ENCODE data around the gene WDR82.

WDR82 gene

GRCh38 chr3:52218454-52218853 lies 60.0 kb downstream of the WDR82 start:
- no peak for DNase-seq (ENCODE audit: low read depth)
- no peak for TF ChIP-seq CTCF (IDR thresholded peaks at IDR 0.05; ENCODE audit: low read length, missing control alignments)
- no peak overlapping the region for H3K4me3 ChIP-seq (replicated peaks; ENCODE audit: low read depth, low read length)

DNA sequence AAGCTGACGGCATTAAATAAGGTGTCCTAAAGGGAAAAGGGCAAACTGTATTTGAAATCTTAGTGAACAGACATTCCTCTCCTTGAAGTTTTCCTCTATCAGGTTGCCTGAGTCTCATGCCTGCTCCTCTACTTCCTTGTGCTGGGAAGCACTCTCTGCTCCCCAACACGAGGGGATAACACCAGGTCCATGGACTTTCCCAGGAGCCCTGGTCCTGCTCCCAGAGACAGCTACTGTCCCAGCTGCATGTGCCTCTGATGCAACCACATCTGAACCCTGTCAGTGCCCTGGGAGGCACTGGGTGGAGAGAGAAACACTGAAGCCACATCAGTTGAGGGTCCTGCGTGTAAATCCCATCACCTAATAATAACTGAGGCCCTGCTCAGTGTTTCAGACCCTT lies 60.4 kb downstream of the WDR82 start:
- no peak for TF ChIP-seq CTCF (IDR thresholded peaks at IDR 0.05; ENCODE audit: low read length, missing control alignments)
- no peak for DNase-seq (ENCODE audit: low read depth)
- H3K4me3 ChIP-seq (replicated peaks; ENCODE audit: low read depth, low read length), result no peak overlapping the region

GRCh38 chr3:52217409-52217805 lies 61.0 kb downstream of the WDR82 start:
- H3K4me3 ChIP-seq (replicated peaks; ENCODE audit: low read depth, low read length), result no peak overlapping the region
- TF ChIP-seq CTCF (IDR thresholded peaks at IDR 0.05; ENCODE audit: low read length, missing control alignments), result no peak
- no peak for DNase-seq (ENCODE audit: low read depth)

GRCh38 chr3:52216585-52217408 lies 61.7 kb downstream of the WDR82 start:
- TF ChIP-seq CTCF (IDR thresholded peaks at IDR 0.05; ENCODE audit: low read length, missing control alignments), result no peak
- peak overlapping the region; percentile 19 for H3K4me3 ChIP-seq (replicated peaks; ENCODE audit: low read depth, low read length)
- peak; percentile 93 for DNase-seq (ENCODE audit: low read depth)

DNA sequence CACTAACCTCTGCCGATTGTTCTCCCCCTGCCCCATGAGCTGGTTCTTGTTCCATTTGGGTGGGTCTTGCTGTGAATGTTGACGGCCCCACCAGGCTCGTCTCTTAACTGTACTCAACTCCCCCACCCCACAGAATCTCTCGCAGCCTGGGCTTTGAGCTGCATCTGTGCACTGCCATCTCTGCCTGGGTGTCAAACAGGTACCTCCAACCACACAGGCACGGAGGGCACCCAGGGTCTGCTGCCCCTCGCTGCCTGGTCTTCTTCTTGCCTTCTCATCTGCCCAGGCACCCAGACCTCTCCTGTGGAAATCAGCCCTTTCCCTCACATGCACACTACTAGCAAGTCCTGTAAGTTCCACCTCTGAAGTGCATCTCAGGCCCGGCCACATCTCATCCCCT lies 63.1 kb downstream of the WDR82 start:
- no peak overlapping the region for H3K4me3 ChIP-seq (replicated peaks; ENCODE audit: low read depth, low read length)
- no peak for TF ChIP-seq CTCF (IDR thresholded peaks at IDR 0.05; ENCODE audit: low read length, missing control alignments)
- DNase-seq (ENCODE audit: low read depth), result no peak

DNA sequence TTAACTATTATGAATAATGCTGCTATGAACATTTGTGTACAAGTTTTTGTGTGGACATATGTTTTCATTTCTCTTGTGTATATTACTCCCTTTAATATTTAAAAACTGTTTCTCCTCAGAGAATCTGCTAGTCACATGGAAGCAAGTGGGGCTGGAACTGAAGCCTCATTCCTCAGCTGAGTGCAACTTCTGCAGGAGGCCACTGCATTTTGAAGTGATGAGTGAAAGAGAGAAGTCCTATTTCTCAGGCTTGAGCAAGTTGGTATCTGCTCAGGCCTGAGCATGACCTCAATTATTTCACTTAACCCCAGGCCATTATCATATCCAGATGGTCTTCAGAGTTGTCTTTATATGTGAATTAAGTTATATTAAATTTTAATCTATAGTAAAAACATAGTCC lies 64.5 kb downstream of the WDR82 start:
- DNase-seq (ENCODE audit: low read depth), result no peak
- no peak for TF ChIP-seq CTCF (IDR thresholded peaks at IDR 0.05; ENCODE audit: low read length, missing control alignments)
- H3K4me3 ChIP-seq (replicated peaks; ENCODE audit: low read depth, low read length), result no peak overlapping the region

GRCh38 chr3:52213005-52213404 lies 65.4 kb downstream of the WDR82 start:
- no peak for TF ChIP-seq CTCF (IDR thresholded peaks at IDR 0.05; ENCODE audit: low read length, missing control alignments)
- no peak overlapping the region for H3K4me3 ChIP-seq (replicated peaks; ENCODE audit: low read depth, low read length)
- DNase-seq (ENCODE audit: low read depth), result no peak

Data from fibroblast of pulmonary artery (primary cell).